ENCODE results near the gene EGLN2. TPM values are rescaled to one million over a fixed set of nuclear protein-coding genes. Genes with fewer than 3 reads are reported as not detected.

The EGLN2 gene
- total RNA-seq, 1 experiment from 2014 or later, result 58.6 TPM

- TF ChIP-seq EZH2phosphoT487 (IDR thresholded peaks at IDR 0.05; ENCODE audit: borderline replicate concordance) (no peak), POLR2A (IDR thresholded peaks at IDR 0.05; ENCODE audit: borderline replicate concordance, extremely low read depth, insufficient read depth, insufficient read length) (no peak), FOSL1 (IDR thresholded peaks at IDR 0.05; ENCODE audit: low read depth) (no peak), ZFX (IDR thresholded peaks at IDR 0.05) (no peak), TCF7L2 (IDR thresholded peaks at IDR 0.05; ENCODE audit: borderline replicate concordance, extremely low read depth, insufficient read depth, insufficient read length) (no peak), SRF (IDR thresholded peaks at IDR 0.05; ENCODE audit: low read depth) (no peak), EGR1 (IDR thresholded peaks at IDR 0.05; ENCODE audit: low read depth) (no peak), CBX3 (IDR thresholded peaks at IDR 0.05; ENCODE audit: low read depth) (no peak), CTCF (IDR thresholded peaks at IDR 0.05 in 2 of 3, conservative IDR thresholded peaks at IDR 0.05 in 1 of 3; ENCODE audit: borderline replicate concordance in 1 of 3, insufficient read depth in 1 of 3, low read depth in 2 of 3, low read length in 2 of 3) (no peak), JUND (IDR thresholded peaks at IDR 0.05) (no peak)
- TF ChIP-seq, protein P1, sequence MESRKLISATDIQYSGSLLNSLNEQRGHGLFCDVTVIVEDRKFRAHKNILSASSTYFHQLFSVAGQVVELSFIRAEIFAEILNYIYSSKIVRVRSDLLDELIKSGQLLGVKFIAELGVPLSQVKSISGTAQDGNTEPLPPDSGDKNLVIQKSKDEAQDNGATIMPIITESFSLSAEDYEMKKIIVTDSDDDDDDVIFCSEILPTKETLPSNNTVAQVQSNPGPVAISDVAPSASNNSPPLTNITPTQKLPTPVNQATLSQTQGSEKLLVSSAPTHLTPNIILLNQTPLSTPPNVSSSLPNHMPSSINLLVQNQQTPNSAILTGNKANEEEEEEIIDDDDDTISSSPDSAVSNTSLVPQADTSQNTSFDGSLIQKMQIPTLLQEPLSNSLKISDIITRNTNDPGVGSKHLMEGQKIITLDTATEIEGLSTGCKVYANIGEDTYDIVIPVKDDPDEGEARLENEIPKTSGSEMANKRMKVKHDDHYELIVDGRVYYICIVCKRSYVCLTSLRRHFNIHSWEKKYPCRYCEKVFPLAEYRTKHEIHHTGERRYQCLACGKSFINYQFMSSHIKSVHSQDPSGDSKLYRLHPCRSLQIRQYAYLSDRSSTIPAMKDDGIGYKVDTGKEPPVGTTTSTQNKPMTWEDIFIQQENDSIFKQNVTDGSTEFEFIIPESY (IDR thresholded peaks at IDR 0.05; ENCODE audit: extremely low read depth, insufficient replicate concordance, low read length), result no peak
- TF ChIP-seq, protein P2, sequence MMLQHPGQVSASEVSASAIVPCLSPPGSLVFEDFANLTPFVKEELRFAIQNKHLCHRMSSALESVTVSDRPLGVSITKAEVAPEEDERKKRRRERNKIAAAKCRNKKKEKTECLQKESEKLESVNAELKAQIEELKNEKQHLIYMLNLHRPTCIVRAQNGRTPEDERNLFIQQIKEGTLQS (IDR thresholded peaks at IDR 0.05), result no peak
- no peaks in the 10 kb centered on the region for H3K9me2 ChIP-seq (ENCODE audit: insufficient read depth)
- intact Hi-C loops (cut with micrococcal nuclease), result no loop called here
- ChIA-PET CTCF (no interaction called here), POLR2A (no interaction called here), RAD21 (ENCODE audit: low non-redundant PET in 1 of 2, low total read pairs in 2 of 2, uncharacterized antibody in 2 of 2, unreplicated experiment in 2 of 2) (interaction anchor here in 1 of 2 experiments (0.7 kb wide), 1 partner anchor 27 kb away, joined by 3 read pairs; no protein-coding TSS in a partner anchor)
- no peak for DNase-seq (ENCODE audit: low read depth, low spot score)
- no peaks in the 10 kb centered on the region for H3K36me3 ChIP-seq (ENCODE audit: control insufficient read depth in 1 of 2, insufficient read depth in 2 of 2, low read length in 2 of 2)
- H3K9me3 ChIP-seq (ENCODE audit: control insufficient read depth in 1 of 2, insufficient read depth in 1 of 2, low read depth in 1 of 2, low read length in 2 of 2), result no peaks in the 10 kb centered on the region
- H2AFZ ChIP-seq (ENCODE audit: low read depth, low read length, poor library complexity, severe bottlenecking), result no peak overlapping the region
- H3K27ac ChIP-seq (ENCODE audit: low read depth, low read length), result no peak overlapping the region
- no peaks in the 10 kb centered on the region for H3K79me2 ChIP-seq (ENCODE audit: insufficient read depth, low read length)
- H4K20me1 ChIP-seq (ENCODE audit: insufficient read depth), result no peaks in the 10 kb centered on the region
- ATAC-seq, result no peak
- BruUV-seq (replicated peaks), result no TSS peak
- no peaks in the 10 kb centered on the region for H3K27me3 ChIP-seq (ENCODE audit: insufficient read depth, low read length)
- H3K4me2 ChIP-seq (ENCODE audit: low read length), result no peak overlapping the region
- H3K9ac ChIP-seq (ENCODE audit: low read length), result no peak overlapping the region
- H3K4me1 ChIP-seq (ENCODE audit: control insufficient read depth in 1 of 2, insufficient read depth in 2 of 2, low read length in 2 of 2), result peaks cover 12 to 23% of the 10 kb centered on the region in 2 experiments
- H3K4me3 ChIP-seq (replicated peaks in 1 of 2; ENCODE audit: low read depth in 1 of 2, low read length in 2 of 2), result no peak overlapping the region
These were observed 17.9 kb upstream of the EGLN2 start for GRCh38 chr19:40781140-40781539.

Measured in HCT116 (cell line).